H1 (cell line): Measurements from ENCODE around the gene PCP4. TPM values are rescaled to one million over a fixed set of nuclear protein-coding genes. Genes with fewer than 3 reads are reported as not detected.

Experiments
- CTCF ChIA-PET: fragments of 300-600 bp; sonication (Branson Sonifier 250); formaldehyde crosslinking; loops from one replicate; lab custom pipeline; 2021; ENCODE audit not compliant: partially characterized antibody; lab: Charles Lee
- POLR2A ChIA-PET: fragments of 300-600 bp; sonication (Branson Sonifier 250); formaldehyde crosslinking; loops from one replicate; lab custom pipeline; 2021; ENCODE audit warnings: inconsistent platforms; ENCODE audit not compliant: partially characterized antibody; lab: Charles Lee
- DNase-seq, 2 experiments: peaks; one replicate each; pipeline versions ENCODE4 v3.0.0 to v3.0.0-alpha.2; 2010 to 2022; ENCODE audit warnings: low spot score in 2 of 2, low read depth in 1 of 2, mixed read lengths in 1 of 2
- FAIRE-seq: peaks from 2 replicates; lab custom pipeline; 2011; peaks lifted over from hg19 to GRCh38; lab: Jason Lieb, UNC
- H2AFZ ChIP-seq: 2 replicates; pipeline ENCODE4 v1.8.1; 2012; ENCODE audit warnings: low read length, inconsistent platforms
- H2AK5ac ChIP-seq: 2 replicates; pipeline ENCODE4 v1.6.1; 2013; ENCODE audit warnings: low read depth, low read length
- H2BK120ac ChIP-seq: replicated peaks from 2 replicates; pipeline ENCODE3; 2013; ENCODE audit warnings: low read depth, low read length, inconsistent platforms
- H2BK12ac ChIP-seq: 2 replicates; pipeline ENCODE4 v1.6.1; 2013; ENCODE audit warnings: low read depth, low read length
- H2BK15ac ChIP-seq: 2 replicates; pipeline ENCODE4 v1.6.1; 2013; ENCODE audit warnings: low read length
- H2BK20ac ChIP-seq: 2 replicates; pipeline ENCODE4 v1.6.1; 2013; ENCODE audit warnings: low read length
- H2BK5ac ChIP-seq: 2 replicates; pipeline ENCODE4 v1.6.1; 2013; ENCODE audit warnings: low read depth, low read length
- H3K14ac ChIP-seq: 2 replicates; pipeline ENCODE4 v1.6.1; 2013; ENCODE audit warnings: inconsistent platforms; ENCODE audit not compliant: insufficient read length
- H3K18ac ChIP-seq: 2 replicates; pipeline ENCODE4 v1.6.1; 2013; ENCODE audit warnings: low read length; ENCODE audit errors: extremely low read depth
- H3K23ac ChIP-seq: 2 replicates; pipeline ENCODE4 v1.6.1; 2013; ENCODE audit warnings: inconsistent platforms; ENCODE audit not compliant: insufficient read length
- H3K23me2 ChIP-seq: 2 replicates; pipeline ENCODE4 v1.6.1; 2013; ENCODE audit warnings: low read depth, low read length
- H3K27ac ChIP-seq: 2 replicates; pipeline ENCODE4 v1.6.1; 2011; ENCODE audit warnings: low read depth, low read length, inconsistent platforms
- H3K27me3 ChIP-seq, 4 experiments: replicated peaks in 1 of 4; 1 replicate in 1 of 4; 2 replicates in 3 of 4; pipeline versions ENCODE4 v1.6.1 to v1.8.1; 2011 to 2013; ENCODE audit warnings: low read length in 3 of 4, mild to moderate bottlenecking in 3 of 4, inconsistent platforms in 2 of 4, mixed read lengths in 2 of 4, moderate library complexity in 1 of 4; ENCODE audit not compliant: control insufficient read depth in 3 of 4, insufficient read depth in 3 of 4; ENCODE audit errors: extremely low read depth in 1 of 4
- H3K36me3 ChIP-seq, 4 experiments: 2 replicates each; pipeline versions ENCODE4 v1.6.1 to v1.8.1; 2011 to 2013; ENCODE audit warnings: mild to moderate bottlenecking in 4 of 4, low read length in 3 of 4, moderate library complexity in 2 of 4, control low read depth in 1 of 4, inconsistent platforms in 1 of 4; ENCODE audit not compliant: insufficient read depth in 4 of 4, control insufficient read depth in 2 of 4
- H3K4ac ChIP-seq: replicated peaks from 2 replicates; pipeline ENCODE3; 2013; ENCODE audit warnings: low read length, low read depth, mixed read lengths, inconsistent platforms; ENCODE audit not compliant: insufficient read length
- H3K4me1 ChIP-seq, 4 experiments: replicated peaks in 1 of 4; 1 replicate in 1 of 4; 2 replicates in 3 of 4; pipeline versions ENCODE4 v1.6.1 to v1.8.1; 2011 to 2013; ENCODE audit warnings: low read length in 3 of 4, inconsistent platforms in 2 of 4, mixed read lengths in 1 of 4; ENCODE audit not compliant: insufficient read depth in 4 of 4, control insufficient read depth in 3 of 4
- H3K4me2 ChIP-seq, 2 experiments: 2 replicates each; pipeline versions ENCODE4 v1.6.1 to v1.8.1; 2011 to 2013; ENCODE audit warnings: low read depth in 2 of 2, low read length in 2 of 2, control low read depth in 1 of 2, inconsistent platforms in 1 of 2, mild to moderate bottlenecking in 1 of 2; ENCODE audit not compliant: insufficient read depth in 1 of 2
- H3K4me3 ChIP-seq, 4 experiments: fragments of 200-600, 300-600 bp in 1 of 4; sonication (generic), shearing (Covaris generic), sonication (Bioruptor Twin) in 1 of 4; 2 replicates each; pipeline versions ENCODE4 v1.5.1 to v1.8.1; 2011 to 2016; ENCODE audit warnings: low read length in 4 of 4, low read depth in 3 of 4, control low read depth in 2 of 4, inconsistent platforms in 2 of 4, mild to moderate bottlenecking in 2 of 4, mixed read lengths in 1 of 4, moderate library complexity in 1 of 4; ENCODE audit not compliant: insufficient read depth in 2 of 4; ENCODE audit errors: extremely low read depth in 1 of 4
- H3K56ac ChIP-seq: replicated peaks from 2 replicates; pipeline ENCODE3; 2013; ENCODE audit warnings: low read depth, mild to moderate bottlenecking, mixed read lengths, low read length, inconsistent platforms; ENCODE audit not compliant: insufficient read length
- H3K79me1 ChIP-seq: 2 replicates; pipeline ENCODE4 v1.6.1; 2013; ENCODE audit warnings: low read depth, low read length, control low read depth
- H3K79me2 ChIP-seq, 2 experiments: 2 replicates each; pipeline versions ENCODE4 v1.6.1 to v1.8.1; 2012 to 2013; ENCODE audit warnings: low read length in 2 of 2, mild to moderate bottlenecking in 2 of 2, inconsistent platforms in 1 of 2; ENCODE audit not compliant: insufficient read depth in 2 of 2, control insufficient read depth in 1 of 2
- H3K9ac ChIP-seq, 4 experiments: replicated peaks in 1 of 4; 1 replicate in 1 of 4; 2 replicates in 3 of 4; pipeline versions ENCODE4 v1.6.1 to v1.8.1; 2011 to 2013; ENCODE audit warnings: low read depth in 3 of 4, low read length in 3 of 4, control low read depth in 2 of 4, mild to moderate bottlenecking in 2 of 4, moderate library complexity in 2 of 4, inconsistent platforms in 1 of 4; ENCODE audit errors: extremely low read depth in 1 of 4
- H3K9me3 ChIP-seq, 2 experiments: 2 replicates each; pipeline versions ENCODE4 v1.6.1 to v1.8.1; 2012 to 2013; ENCODE audit warnings: mild to moderate bottlenecking in 2 of 2, moderate library complexity in 2 of 2, control low read depth in 1 of 2, inconsistent platforms in 1 of 2, low read depth in 1 of 2, low read length in 1 of 2, mixed read lengths in 1 of 2; ENCODE audit not compliant: insufficient read depth in 2 of 2
- H4K20me1 ChIP-seq, 2 experiments: replicated peaks in 1 of 2; 2 replicates each; pipeline versions ENCODE3 to v1.8.1; 2011 to 2013; ENCODE audit warnings: inconsistent platforms in 2 of 2, low read length in 2 of 2, mild to moderate bottlenecking in 1 of 2; ENCODE audit not compliant: insufficient read depth in 2 of 2, control insufficient read depth in 1 of 2
- H4K5ac ChIP-seq: 2 replicates; pipeline ENCODE4 v1.6.1; 2013; ENCODE audit warnings: low read length, low read depth, mixed read lengths, inconsistent platforms; ENCODE audit not compliant: insufficient read length
- H4K8ac ChIP-seq: 2 replicates; pipeline ENCODE4 v1.8.0; 2013; ENCODE audit warnings: mild to moderate bottlenecking, moderate library complexity, low read length, inconsistent platforms; ENCODE audit not compliant: insufficient read depth; ENCODE audit errors: extremely low read depth
- H4K91ac ChIP-seq: replicated peaks from 2 replicates; pipeline ENCODE3; 2013; ENCODE audit warnings: low read length, mixed read lengths, inconsistent platforms; ENCODE audit not compliant: insufficient read length
- BRCA1 ChIP-seq: IDR thresholded peaks from 2 replicates; pipeline ENCODE4 v1.6.1; 2012; ENCODE audit warnings: low read depth, low read length, improper control_type of control experiment
- CBX8 ChIP-seq: fragments of 300-800, 300-1000 bp; sonication (generic); IDR thresholded peaks from 2 replicates; pipeline ENCODE4 v1.7.1; 2016; ENCODE audit warnings: low read depth, low read length, borderline replicate concordance
- CHD1 ChIP-seq: IDR thresholded peaks from 2 replicates; pipeline ENCODE4 v1.6.1; 2012; ENCODE audit warnings: low read depth, low read length, improper control_type of control experiment
- EZH2 ChIP-seq: fragments of 200-600 bp; sonication (generic); IDR thresholded peaks from 2 replicates; pipeline ENCODE4 v1.7.1; 2012; ENCODE audit warnings: low read depth, mild to moderate bottlenecking, moderate library complexity, low read length, inconsistent platforms; ENCODE audit not compliant: severe bottlenecking
- KDM1A ChIP-seq: fragments of 200-600, 300-600 bp; sonication (generic); IDR thresholded peaks from 2 replicates; pipeline ENCODE4 v1.7.1; 2016; ENCODE audit warnings: mild to moderate bottlenecking, low read length, borderline replicate concordance
- KDM4A ChIP-seq: IDR thresholded peaks from one replicate; pipeline ENCODE4 v1.7.1; 2012; ENCODE audit warnings: low read depth, mild to moderate bottlenecking, moderate library complexity, low read length, inconsistent platforms; ENCODE audit not compliant: severe bottlenecking
- POLR2AphosphoS5 ChIP-seq: IDR thresholded peaks from 2 replicates; pipeline ENCODE4 v1.6.1; 2011; ENCODE audit warnings: low read depth, low read length
- RFX5 ChIP-seq: IDR thresholded peaks from 2 replicates; pipeline ENCODE4 v1.6.1; 2011; ENCODE audit warnings: low read depth, low read length, improper control_type of control experiment, borderline replicate concordance
- SAP30 ChIP-seq: fragments of 300-600 bp; sonication (generic); IDR thresholded peaks from 2 replicates; pipeline ENCODE4 v1.7.1; 2012; ENCODE audit warnings: low read length, moderate library complexity, mild to moderate bottlenecking, inconsistent platforms; ENCODE audit not compliant: insufficient read depth, insufficient replicate concordance
- SP1 ChIP-seq: IDR thresholded peaks from 2 replicates; pipeline ENCODE4 v1.6.1; 2011; ENCODE audit warnings: low read depth, low read length
- TAF1 ChIP-seq: IDR thresholded peaks from 2 replicates; pipeline ENCODE4 v1.6.1; 2011; ENCODE audit warnings: mild to moderate bottlenecking, low read depth, low read length
- TBP ChIP-seq: IDR thresholded peaks from 2 replicates; pipeline ENCODE4 v1.6.1; 2011; ENCODE audit warnings: low read depth, low read length, improper control_type of control experiment
- YY1 ChIP-seq: IDR thresholded peaks from 2 replicates; pipeline ENCODE4 v1.6.1; 2011; ENCODE audit warnings: low read depth, mild to moderate bottlenecking, low read length
- WGBS, 2 experiments: shearing (Covaris generic) in 1 of 2; methylation state at CpG; one replicate each; pipeline versions ENCODE4 v1.1.6 to v1.1.7; 2013 to 2015; ENCODE audit warnings: low lambda C conversion rate in 2 of 2, mixed read lengths in 2 of 2, inconsistent platforms in 1 of 2, low coverage in 1 of 2, missing lambda C conversion rate in 1 of 2; ENCODE audit not compliant: insufficient replicate concordance in 2 of 2, insufficient coverage in 1 of 2, insufficient read length in 1 of 2; ENCODE audit errors: extremely low coverage in 1 of 2, missing lambda C conversion rate in 1 of 2; 5-methylcytosine and 5-hydroxymethylcytosine counted together
- polyA plus RNA-seq, 7 experiments: library from polyadenylated mRNA; depleted of rRNA in 3 of 7; stranded (reverse) in 5 of 7; unstranded in 2 of 7; fragments of >200 nt in 5 of 7; fragments of 200-250 nt in 2 of 7; gene quantifications; 1 replicate in 5 of 7; 2 replicates in 1 of 7; 4 replicates in 1 of 7; pipeline versions ENCODE4 v1.2.1 to v1.2.3, GENCODE V29; 2011 to 2013; ENCODE audit warnings: missing spikeins in 2 of 7, mixed read lengths in 2 of 7
- total RNA-seq: library from RNA; stranded (reverse); fragmentation: NEBNext Ultra II Directional; extraction: Animal tissue kit (Norgen Biotek cat#: 25700); gene quantifications from 2 replicates; pipeline ENCODE4 v1.2.1, GENCODE V29; 2021

PCP4 gene
- total and polyA plus RNA-seq, 2 of the 8 experiments (the other 6 are each of a cell fraction or from before 2014, with no cell fraction given), result 1.8 to 2.4 TPM

- H3K23ac ChIP-seq, result no peak overlapping the region
- no peaks in the 10 kb centered on the region for H3K79me1 ChIP-seq
- no peak overlapping the region for H2AFZ ChIP-seq
- no peaks in the 10 kb centered on the region for H3K27me3 ChIP-seq
- no peak overlapping the region for H2BK20ac ChIP-seq
- H3K4me1 ChIP-seq, result peaks cover 0 to 5% (median 0%) of the 10 kb centered on the region in 4 experiments; a peak in 4 of 7 replicates
- H3K23me2 ChIP-seq, result no peaks in the 10 kb centered on the region
- TF ChIP-seq BRCA1, result no peak
- no peak for TF ChIP-seq KDM1A
- TF ChIP-seq KDM4A, result no peak
- no peak for TF ChIP-seq YY1
- TF ChIP-seq SAP30, result no peak
- TF ChIP-seq TBP, result no peak
- TF ChIP-seq CBX8, result no peak
- TF ChIP-seq RFX5, result no peak
- TF ChIP-seq CHD1, result no peak
- no peak for TF ChIP-seq SP1
- no peak for TF ChIP-seq TAF1
- no peak for TF ChIP-seq POLR2AphosphoS5
- TF ChIP-seq EZH2, result no peak
- H3K4ac ChIP-seq, result no peak overlapping the region
- H3K9me3 ChIP-seq, result peaks cover 0 to 8% of the 10 kb centered on the region in 2 experiments; a peak in 2 of 4 replicates
- no peak overlapping the region for H2BK120ac ChIP-seq
- no peaks in the 10 kb centered on the region for H3K36me3 ChIP-seq
- H3K4me2 ChIP-seq, result no peak overlapping the region
- H2BK15ac ChIP-seq, result no peak overlapping the region
- DNase-seq (no peak), FAIRE-seq (no peak)
- H2BK5ac ChIP-seq, result no peak overlapping the region
- H3K9ac ChIP-seq, result no peak overlapping the region
- H3K14ac ChIP-seq, result no peak overlapping the region
- no peaks in the 10 kb centered on the region for H3K79me2 ChIP-seq
- no peak overlapping the region for H4K91ac ChIP-seq
- H3K4me3 ChIP-seq, result no peak overlapping the region
- H4K20me1 ChIP-seq, result no peaks in the 10 kb centered on the region
- no peak overlapping the region for H4K5ac ChIP-seq
- H3K56ac ChIP-seq, result no peak overlapping the region
- H3K27ac ChIP-seq, result no peak overlapping the region
- no peak overlapping the region for H2BK12ac ChIP-seq
- H3K18ac ChIP-seq, result no peak overlapping the region
- ChIA-PET CTCF (interaction anchor here (0.6 to 2.1 kb wide), 3 partner anchors 10 to 32 kb away, joined by 3 to 8 read pairs (median 3); no protein-coding TSS in a partner anchor), POLR2A (no interaction called here)
- no peak overlapping the region for H4K8ac ChIP-seq
- WGBS, 2 experiments, result 91% methylated on average over 4 of the region's 4 CpGs; no CpG with 5 or more reads in 1 of the 2 experiments
- no peak overlapping the region for H2AK5ac ChIP-seq
Observed at GRCh38 chr21:39956586-39956985, 89.3 kb downstream of the PCP4 start.
